ENCODE results near the gene KRTAP10-12.

The KRTAP10-12 gene

DNA sequence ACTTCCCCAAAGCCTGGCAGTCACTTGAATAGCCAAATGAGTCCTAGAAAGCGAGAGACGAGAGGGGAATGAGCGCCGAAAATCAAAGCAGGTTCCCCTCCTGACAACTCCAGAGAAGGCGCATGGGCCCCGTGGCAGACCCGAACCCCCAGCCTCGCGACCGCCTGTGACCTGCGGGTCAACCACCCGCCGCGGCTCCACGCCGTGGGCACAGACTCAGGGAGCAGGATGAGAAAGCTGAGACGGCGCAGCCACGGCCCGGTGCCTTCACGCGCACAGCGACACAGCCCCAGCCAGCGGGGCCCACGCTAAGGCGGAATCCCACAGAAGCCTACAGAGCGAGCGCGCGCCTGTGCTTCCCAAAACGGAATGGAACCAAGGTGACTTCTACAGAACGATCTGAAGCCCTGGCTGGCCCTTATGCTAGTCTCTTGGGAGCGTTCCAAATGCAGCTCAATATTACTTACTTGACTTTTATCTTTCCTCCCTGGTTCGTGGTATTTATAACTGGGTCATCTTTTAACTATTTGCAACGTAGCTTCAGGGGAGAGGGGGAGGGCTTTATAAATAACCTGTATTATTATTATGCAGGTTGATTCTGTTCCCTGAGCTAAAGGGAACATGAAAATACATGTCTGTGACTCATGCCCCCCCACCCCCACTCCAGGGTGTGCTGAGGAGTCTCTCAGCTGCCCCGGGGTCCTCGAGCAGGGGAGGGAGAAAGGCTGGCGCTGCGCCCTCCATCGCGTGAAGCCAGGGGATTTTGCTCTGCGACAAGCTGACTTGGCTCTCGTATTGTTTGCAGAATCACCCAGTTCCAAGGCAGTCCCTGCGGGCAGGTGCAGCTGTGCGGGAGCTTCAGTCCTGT, 12.7 kb downstream of the KRTAP10-12 start:
- TF ChIP-seq, protein P1, sequence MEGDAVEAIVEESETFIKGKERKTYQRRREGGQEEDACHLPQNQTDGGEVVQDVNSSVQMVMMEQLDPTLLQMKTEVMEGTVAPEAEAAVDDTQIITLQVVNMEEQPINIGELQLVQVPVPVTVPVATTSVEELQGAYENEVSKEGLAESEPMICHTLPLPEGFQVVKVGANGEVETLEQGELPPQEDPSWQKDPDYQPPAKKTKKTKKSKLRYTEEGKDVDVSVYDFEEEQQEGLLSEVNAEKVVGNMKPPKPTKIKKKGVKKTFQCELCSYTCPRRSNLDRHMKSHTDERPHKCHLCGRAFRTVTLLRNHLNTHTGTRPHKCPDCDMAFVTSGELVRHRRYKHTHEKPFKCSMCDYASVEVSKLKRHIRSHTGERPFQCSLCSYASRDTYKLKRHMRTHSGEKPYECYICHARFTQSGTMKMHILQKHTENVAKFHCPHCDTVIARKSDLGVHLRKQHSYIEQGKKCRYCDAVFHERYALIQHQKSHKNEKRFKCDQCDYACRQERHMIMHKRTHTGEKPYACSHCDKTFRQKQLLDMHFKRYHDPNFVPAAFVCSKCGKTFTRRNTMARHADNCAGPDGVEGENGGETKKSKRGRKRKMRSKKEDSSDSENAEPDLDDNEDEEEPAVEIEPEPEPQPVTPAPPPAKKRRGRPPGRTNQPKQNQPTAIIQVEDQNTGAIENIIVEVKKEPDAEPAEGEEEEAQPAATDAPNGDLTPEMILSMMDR (IDR thresholded peaks at IDR 0.05; ENCODE audit: low read depth, low read length) = no peak
- TF ChIP-seq, protein P2, sequence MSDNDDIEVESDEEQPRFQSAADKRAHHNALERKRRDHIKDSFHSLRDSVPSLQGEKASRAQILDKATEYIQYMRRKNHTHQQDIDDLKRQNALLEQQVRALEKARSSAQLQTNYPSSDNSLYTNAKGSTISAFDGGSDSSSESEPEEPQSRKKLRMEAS (IDR thresholded peaks at IDR 0.05; ENCODE audit: low read depth, low read length) = no peak
- TF ChIP-seq MYC (IDR thresholded peaks at IDR 0.05; ENCODE audit: low read depth, low read length) (no peak), POLR2A (IDR thresholded peaks at IDR 0.05; ENCODE audit: extremely low read depth, insufficient read length) (no peak)
- no peak overlapping the region for H3K4me3 ChIP-seq (ENCODE audit: low read depth, low read length)
- DNase-seq (ENCODE audit: low read depth) = no peak

DNA sequence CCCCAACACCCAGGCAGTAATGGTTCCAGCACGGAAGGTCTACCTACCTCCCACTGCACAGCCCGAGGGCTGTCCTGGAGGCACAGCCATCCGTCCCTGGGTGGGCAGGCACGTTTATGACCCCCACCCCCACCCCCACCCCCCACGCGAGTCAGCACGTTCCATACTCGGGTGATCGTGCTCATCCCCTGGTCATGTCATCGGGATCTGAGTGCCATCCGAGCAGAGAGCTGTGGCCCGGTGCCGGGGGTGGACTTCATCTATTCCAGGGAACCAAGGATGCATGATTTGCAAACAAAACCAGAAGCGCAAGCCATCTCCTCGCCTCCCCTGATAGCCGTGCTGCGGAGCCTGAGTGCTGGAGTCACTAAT, 13.3 kb downstream of the KRTAP10-12 start:
- H3K4me3 ChIP-seq (ENCODE audit: low read depth, low read length) = no peak overlapping the region
- TF ChIP-seq, protein P1 (IDR thresholded peaks at IDR 0.05; ENCODE audit: low read depth, low read length) = no peak
- no peak for TF ChIP-seq POLR2A (IDR thresholded peaks at IDR 0.05; ENCODE audit: extremely low read depth, insufficient read length)
- no peak for TF ChIP-seq MYC (IDR thresholded peaks at IDR 0.05; ENCODE audit: low read depth, low read length)
- TF ChIP-seq, protein P2 (IDR thresholded peaks at IDR 0.05; ENCODE audit: low read depth, low read length) = no peak
- DNase-seq (ENCODE audit: low read depth) = no peak

DNA sequence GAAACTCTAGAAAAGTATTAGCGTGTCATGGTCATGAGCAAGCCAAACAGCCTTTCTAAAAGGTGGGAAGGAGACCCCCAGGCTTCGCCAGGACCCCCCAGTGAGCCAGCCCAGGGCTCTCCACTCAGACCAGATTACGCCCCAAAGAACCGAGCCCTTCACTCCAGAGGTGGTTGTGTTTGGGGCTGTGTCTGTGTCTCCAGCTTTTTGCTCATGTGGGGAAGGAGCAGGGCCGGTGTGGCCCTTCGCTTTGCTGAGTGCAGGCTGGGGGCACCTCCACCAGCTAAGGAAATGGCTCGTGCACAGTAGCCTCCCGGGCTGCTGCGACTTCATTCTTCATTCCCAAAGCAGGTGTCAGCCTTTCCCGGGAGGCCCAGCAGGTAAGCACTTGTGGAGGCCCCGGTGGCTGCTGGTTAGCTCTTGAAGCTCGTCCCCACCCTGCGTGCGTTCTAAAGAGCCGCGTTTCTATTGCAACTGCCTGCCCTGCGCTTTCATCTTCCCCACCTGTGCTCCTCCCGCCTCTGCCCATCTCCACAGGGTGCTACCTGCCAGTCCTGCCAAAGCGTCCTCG, 13.9 kb downstream of the KRTAP10-12 start:
- no peak overlapping the region for H3K4me3 ChIP-seq (ENCODE audit: low read depth, low read length)
- no peak for DNase-seq (ENCODE audit: low read depth)
- no peak for TF ChIP-seq MYC (IDR thresholded peaks at IDR 0.05; ENCODE audit: low read depth, low read length)
- TF ChIP-seq, protein P1 (IDR thresholded peaks at IDR 0.05; ENCODE audit: low read depth, low read length) = no peak
- no peak for TF ChIP-seq POLR2A (IDR thresholded peaks at IDR 0.05; ENCODE audit: extremely low read depth, insufficient read length)
- TF ChIP-seq, protein P2 (IDR thresholded peaks at IDR 0.05; ENCODE audit: low read depth, low read length) = no peak

DNA sequence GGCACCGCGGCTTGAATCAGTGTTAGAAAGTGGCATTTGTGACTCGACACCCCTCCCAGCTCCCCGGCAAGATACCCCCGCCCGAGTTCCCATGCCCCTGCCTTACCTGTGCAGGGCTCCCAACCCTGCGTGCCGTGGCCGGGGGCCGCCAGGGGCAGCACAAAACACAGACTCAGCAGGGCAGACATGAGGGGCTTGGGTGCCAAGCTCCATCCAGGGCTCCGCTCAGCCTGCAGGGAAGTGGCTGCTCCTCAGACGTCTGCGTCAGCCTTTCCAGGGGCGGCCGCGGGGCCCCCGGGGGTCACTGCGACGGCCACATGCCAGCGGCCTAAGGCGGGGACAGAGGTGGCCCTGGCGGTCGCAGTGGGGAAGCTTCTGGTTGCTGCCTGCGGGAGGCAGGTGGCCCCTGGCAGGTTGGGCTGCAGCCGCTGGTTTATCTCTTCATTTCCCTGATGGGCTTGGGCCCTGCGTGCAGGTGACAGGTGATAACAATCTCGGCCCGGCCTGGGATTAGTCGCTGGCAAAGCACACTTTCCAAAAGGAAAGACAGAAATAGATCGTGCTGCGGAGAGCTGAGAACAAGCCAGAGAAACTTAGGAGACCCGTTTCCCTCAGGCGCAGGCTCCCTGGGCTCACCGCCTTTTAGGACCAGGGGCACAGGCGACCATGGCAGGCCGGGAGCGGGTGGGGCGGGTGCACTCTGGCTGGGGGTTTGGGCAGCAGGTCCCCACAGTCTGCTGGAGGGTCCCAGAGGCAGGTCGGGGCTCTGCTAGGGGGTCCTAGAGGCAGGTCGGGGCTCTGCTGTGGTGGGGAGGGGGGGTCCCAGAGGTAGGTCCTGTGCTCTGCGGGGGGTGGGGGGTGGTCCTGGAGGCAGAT, 14.6 kb downstream of the KRTAP10-12 start, which contains the start of gene TSPEAR:
TSS of gene TSPEAR (minus strand) at position 246 of the 876 bp plus-strand sequence. CDS start at position 188, 58 bp downstream.
- DNase-seq (ENCODE audit: low read depth) = no peak
- TF ChIP-seq, protein P1 (IDR thresholded peaks at IDR 0.05; ENCODE audit: low read depth, low read length) = no peak
- no peak for TF ChIP-seq MYC (IDR thresholded peaks at IDR 0.05; ENCODE audit: low read depth, low read length)
- TF ChIP-seq, protein P2 (IDR thresholded peaks at IDR 0.05; ENCODE audit: low read depth, low read length) = no peak
- no peak for TF ChIP-seq POLR2A (IDR thresholded peaks at IDR 0.05; ENCODE audit: extremely low read depth, insufficient read length)
- H3K4me3 ChIP-seq (ENCODE audit: low read depth, low read length) = no peak within 1 kb of the TSS

DNA sequence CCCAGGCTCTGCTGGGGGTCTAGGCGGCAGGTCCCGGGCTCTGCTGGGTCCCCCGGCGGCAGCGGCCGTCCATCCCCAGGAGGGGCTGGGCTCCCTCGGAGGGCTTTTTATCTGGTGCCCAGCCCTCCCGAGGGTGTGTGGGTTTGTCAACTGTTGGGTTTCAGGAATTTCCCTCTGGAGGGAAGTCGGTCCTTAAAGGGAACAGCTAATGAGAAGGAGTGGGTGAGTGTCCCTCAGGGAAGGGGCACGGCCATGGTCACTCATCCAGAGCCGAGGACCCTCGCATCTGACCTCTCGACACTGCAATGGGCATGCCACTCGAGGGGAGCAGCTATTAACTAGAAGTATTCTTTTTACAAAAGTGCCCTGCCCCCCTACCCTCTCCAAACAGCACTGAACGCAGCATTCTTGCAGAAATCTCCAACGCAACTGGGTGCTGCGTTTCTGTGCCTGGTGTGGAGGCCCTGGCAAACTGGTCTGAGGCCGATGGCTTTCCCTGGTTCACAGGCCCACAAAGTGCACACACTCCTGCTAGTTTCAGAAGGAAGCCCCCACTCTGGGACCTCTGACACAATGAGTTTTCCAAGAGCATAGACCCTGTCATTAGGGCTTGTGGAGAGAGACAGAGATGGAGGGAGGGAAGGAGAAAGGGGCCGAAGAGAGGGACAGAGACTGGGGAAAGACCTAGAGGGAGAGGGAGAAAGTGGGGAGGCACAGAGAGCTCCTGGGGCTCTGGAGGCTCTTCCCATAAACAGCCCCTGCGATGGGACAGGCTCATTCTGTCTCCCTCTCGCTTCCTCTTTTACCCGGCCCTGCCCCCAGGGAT, 15.4 kb downstream of the KRTAP10-12 start:
- no peak for DNase-seq (ENCODE audit: low read depth)
- TF ChIP-seq MYC (IDR thresholded peaks at IDR 0.05; ENCODE audit: low read depth, low read length) = no peak
- TF ChIP-seq POLR2A (IDR thresholded peaks at IDR 0.05; ENCODE audit: extremely low read depth, insufficient read length) = no peak
- TF ChIP-seq, protein P1 (IDR thresholded peaks at IDR 0.05; ENCODE audit: low read depth, low read length) = no peak
- TF ChIP-seq, protein P2 (IDR thresholded peaks at IDR 0.05; ENCODE audit: low read depth, low read length) = no peak
- no peak overlapping the region for H3K4me3 ChIP-seq (ENCODE audit: low read depth, low read length)

Measured in NB4 (cell line).